C4-2B (cell line): Measurements from ENCODE around the gene TSR1.

Experiments
- ZFX ChIP-seq: fragments of 450-650 bp; IDR thresholded peaks from 2 replicates; pipeline ENCODE4 v1.6.1; 2017
- TF ChIP-seq, protein P1 (sequence below): fragments of 450-650 bp; conservative IDR thresholded peaks from 2 replicates; pipeline ENCODE4 v1.5.1; 2017; ENCODE audit warnings: mild to moderate bottlenecking

GRCh38 chr17:2362416-2362815 is 26.2 kb upstream of the TSR1 start:
- TF ChIP-seq, protein P1, sequence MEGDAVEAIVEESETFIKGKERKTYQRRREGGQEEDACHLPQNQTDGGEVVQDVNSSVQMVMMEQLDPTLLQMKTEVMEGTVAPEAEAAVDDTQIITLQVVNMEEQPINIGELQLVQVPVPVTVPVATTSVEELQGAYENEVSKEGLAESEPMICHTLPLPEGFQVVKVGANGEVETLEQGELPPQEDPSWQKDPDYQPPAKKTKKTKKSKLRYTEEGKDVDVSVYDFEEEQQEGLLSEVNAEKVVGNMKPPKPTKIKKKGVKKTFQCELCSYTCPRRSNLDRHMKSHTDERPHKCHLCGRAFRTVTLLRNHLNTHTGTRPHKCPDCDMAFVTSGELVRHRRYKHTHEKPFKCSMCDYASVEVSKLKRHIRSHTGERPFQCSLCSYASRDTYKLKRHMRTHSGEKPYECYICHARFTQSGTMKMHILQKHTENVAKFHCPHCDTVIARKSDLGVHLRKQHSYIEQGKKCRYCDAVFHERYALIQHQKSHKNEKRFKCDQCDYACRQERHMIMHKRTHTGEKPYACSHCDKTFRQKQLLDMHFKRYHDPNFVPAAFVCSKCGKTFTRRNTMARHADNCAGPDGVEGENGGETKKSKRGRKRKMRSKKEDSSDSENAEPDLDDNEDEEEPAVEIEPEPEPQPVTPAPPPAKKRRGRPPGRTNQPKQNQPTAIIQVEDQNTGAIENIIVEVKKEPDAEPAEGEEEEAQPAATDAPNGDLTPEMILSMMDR = no peak
- no peak for TF ChIP-seq ZFX
